HPDE6-E6E7 (cell line): ENCODE data around the gene FDX2.

Experiments
- DNase-seq: peaks from one replicate; pipeline ENCODE4 v3.0.0; 2011; ENCODE audit warnings: missing footprints; ENCODE audit errors: extremely low spot score

The FDX2 gene

DNA sequence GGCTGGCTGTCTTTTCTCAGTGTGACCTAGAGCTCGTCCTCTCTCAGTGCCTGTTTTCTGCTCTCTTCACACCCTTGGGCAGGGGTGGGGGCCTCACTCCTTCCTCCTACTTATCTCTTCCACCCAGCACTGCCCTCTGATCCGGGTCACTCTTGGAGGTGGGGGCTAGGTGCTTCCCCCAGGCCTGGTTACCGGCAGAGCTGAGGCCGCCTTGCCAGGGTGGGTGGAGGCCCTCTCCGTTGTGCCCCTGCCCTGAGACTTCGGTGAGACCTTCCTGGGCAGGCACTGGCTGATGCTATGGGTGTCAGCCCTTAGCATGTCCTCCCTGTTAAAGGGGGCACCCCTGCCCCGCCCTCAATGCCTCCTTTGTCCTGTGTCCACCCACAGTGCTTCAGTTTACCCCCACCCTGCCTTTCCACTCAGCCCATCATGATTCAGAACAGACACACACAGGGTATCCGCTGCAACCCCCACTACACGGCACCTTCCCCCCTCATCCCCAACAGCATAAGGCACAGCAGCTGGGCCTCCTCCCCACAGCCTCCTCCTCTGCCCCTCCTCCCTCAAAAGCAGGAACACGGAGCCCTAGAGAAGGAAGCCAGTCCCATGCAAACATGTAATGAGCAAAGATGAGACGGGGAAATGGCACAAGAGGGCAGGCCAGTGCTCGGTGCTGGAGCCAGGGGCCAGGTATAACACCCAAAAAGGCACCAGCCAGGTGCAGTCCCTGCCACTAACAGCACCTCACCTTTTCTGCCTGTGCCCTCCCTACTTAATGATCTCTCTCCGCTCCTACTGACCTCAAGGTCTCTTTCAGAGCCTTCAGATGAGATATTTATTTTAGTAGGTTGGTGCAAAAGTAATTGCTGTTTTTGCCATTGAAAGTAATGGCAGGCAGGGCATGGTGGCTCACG lies 16.0 kb downstream of the FDX2 start:
- no peak for DNase-seq

- DNase-seq: no peak
Measured at GRCh38 chr19:10295847-10296591, 19.8 kb downstream of the FDX2 start.

- DNase-seq: no peak
Measured at GRCh38 chr19:10295305-10295846, 20.4 kb downstream of the FDX2 start.

DNA sequence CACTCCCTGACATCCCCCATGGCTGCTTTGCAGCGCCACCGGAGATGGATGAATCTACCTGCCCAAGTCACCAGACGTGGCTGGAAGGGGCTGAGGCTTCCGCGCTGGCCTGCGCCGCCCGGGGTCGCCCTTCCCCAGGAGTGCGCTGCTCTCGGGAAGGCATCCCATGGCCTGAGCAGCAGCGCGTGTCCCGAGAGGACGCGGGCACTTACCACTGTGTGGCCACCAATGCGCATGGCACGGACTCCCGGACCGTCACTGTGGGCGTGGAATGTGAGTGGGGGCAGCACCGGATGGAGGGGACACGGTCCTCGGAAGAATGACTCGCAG lies 21.5 kb downstream of the FDX2 start:
- no peak for DNase-seq

DNA sequence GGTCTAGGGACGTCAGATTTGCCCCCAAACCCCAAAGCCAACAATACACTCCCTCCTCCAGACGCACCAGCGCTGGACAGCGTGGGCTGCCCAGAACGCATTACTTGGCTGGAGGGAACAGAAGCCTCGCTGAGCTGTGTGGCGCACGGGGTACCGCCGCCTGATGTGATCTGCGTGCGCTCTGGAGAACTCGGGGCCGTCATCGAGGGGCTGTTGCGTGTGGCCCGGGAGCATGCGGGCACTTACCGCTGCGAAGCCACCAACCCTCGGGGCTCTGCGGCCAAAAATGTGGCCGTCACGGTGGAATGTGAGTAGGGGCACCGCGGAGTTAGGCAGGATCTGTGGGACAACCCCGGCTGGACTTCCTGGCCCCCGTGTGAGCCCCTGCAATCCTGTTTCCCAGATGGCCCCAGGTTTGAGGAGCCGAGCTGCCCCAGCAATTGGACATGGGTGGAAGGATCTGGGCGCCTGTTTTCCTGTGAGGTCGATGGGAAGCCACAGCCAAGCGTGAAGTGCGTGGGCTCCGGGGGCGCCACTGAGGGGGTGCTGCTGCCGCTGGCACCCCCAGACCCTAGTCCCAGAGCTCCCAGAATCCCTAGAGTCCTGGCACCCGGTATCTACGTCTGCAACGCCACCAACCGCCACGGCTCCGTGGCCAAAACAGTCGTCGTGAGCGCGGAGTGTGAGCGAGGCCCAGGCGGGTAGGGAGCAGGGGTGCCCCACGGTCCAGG lies 22.0 kb downstream of the FDX2 start:
- no peak for DNase-seq

- no peak for DNase-seq
Measured at GRCh38 chr19:10292789-10293636, 22.8 kb downstream of the FDX2 start.

GRCh38 chr19:10292206-10292788 lies 23.5 kb downstream of the FDX2 start:
- DNase-seq: no peak

DNA sequence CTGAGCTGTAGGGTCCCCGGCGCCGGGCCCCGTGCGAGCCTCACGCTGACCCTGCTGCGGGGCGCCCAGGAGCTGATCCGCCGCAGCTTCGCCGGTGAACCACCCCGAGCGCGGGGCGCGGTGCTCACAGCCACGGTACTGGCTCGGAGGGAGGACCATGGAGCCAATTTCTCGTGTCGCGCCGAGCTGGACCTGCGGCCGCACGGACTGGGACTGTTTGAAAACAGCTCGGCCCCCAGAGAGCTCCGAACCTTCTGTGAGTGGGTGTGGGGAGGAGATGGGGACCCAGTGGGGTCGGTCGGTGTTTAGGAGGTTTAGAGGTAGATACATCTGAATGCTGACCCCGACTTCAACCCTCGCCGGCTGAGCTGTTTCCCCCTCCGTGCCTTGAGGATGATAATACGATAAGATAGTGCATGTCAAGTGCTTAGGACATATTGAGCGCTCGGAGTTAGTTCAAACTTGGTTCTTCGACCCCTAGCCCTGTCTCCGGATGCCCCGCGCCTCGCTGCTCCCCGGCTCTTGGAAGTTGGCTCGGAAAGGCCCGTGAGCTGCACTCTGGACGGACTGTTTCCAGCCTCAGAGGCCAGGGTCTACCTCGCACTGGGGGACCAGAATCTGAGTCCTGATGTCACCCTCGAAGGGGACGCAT lies 24.1 kb downstream of the FDX2 start:
- no peak for DNase-seq

DNA sequence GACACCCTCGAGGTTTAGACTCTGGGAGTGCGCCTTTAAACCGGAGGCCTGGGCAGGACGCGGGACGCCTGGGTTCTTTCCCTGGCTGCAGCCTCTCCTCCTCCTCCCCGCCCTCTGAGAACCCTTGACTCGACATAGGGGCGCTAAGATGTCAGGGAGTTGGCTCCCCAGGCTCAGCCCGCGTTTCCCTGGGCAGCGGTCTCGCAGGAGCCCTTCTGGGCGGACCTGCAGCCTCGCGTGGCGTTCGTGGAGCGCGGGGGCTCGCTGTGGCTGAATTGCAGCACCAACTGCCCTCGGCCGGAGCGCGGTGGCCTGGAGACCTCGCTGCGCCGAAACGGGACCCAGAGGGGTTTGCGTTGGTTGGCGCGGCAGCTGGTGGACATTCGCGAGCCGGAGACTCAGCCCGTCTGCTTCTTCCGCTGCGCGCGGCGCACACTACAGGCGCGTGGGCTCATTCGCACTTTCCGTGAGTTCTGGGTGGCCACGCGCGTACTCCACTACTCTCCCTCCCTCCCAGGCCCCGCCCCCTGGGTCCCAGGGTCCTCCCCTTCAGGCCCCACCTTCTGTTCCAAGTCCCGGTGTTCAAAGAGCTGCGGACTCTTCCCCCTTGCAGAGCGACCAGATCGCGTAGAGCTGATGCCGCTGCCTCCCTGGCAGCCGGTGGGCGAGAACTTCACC lies 24.8 kb downstream of the FDX2 start:
- DNase-seq: no peak

- DNase-seq: no peak
Measured at GRCh38 chr19:10290357-10290875, 25.4 kb downstream of the FDX2 start.

DNA sequence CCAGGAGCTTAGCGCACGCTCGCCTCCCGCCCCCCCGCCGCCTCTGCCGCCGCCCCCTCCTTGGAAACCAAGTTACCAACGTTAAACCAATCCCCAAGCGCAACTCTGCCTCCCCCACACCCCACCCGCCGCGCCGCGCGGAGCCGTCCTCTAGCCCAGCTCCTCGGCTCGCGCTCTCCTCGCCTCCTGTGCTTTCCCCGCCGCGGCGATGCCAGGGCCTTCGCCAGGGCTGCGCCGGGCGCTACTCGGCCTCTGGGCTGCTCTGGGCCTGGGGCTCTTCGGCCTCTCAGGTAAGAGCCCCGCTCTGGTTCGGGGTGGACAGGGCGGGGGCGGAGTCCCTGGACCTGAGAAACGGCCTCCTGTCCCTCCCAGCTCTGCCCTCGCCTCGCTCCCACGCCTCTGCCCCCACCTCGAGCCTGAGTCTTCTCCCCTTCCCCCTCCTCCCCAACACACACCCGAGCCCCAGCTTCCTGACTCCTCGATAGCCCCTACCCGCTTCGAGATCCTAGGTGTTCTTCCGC lies 25.9 kb downstream of the FDX2 start, which contains the start of gene ICAM5:
Gene ICAM5 (plus strand): TSS at position 117 of the 521 bp plus-strand sequence. CDS start 92 bp downstream, at position 209.
- DNase-seq: no peak

DNA sequence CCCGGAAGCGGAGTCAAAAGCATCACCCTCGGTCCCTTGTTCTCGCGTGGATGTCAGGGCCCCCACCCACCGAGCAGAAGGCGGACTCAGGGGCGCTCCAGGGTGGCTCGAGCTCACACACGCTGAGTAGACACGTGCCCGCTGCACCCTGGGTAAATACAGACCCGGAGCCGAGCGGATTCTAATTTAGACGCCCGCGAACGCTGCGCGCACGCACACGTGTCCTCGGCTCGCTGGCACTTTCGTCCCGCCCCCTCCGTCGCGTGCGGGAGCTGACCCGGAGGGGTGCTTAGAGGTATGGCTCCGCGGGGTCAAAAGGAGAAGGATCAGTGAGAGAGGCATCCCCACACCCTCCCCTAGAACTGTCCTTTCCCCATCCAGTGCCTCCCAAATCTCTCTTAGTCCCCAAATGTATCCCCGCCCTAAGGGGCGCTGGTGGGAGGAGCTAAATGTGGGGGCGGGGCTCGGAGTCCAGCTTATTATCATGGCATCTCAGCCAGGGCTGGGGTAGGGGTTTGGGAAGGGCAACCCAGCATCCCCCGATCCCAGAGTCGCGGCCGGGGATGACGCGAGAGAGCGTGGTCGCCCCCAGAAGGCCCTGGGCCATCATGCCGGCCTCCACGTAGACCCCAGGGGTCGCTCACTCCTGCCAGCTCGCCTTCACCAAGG lies 26.5 kb downstream of the FDX2 start:
- DNase-seq: peak; percentile 73

DNA sequence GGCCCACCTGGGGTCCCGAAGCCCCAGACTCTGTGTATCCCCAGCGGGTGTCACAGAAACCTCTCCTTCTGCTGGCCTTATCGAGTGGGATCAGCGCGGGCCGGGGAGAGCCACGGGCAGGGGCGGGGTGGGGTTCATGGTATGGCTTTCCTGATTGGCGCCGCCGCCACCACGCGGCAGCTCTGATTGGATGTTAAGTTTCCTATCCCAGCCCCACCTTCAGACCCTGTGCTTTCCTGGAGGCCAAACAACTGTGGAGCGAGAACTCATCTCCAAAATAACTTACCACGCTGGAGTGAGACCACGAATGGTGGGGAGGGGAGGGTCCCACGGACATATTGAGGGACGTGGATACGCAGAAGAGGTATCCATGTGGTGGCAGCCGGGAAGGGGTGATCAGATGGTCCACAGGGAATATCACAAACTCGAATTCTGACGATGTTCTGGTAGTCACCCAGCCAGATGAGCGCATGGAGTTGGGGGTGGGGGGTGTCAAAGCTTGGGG lies 27.1 kb downstream of the FDX2 start:
- DNase-seq: peak; percentile 86

- DNase-seq: no peak
Measured at GRCh38 chr19:10286803-10287737, 28.7 kb downstream of the FDX2 start, which contains the start of gene ICAM4. ICAM4 (plus strand) TSS chr19:10286955; CDS start chr19:10287013, 58 bp downstream.

DNA sequence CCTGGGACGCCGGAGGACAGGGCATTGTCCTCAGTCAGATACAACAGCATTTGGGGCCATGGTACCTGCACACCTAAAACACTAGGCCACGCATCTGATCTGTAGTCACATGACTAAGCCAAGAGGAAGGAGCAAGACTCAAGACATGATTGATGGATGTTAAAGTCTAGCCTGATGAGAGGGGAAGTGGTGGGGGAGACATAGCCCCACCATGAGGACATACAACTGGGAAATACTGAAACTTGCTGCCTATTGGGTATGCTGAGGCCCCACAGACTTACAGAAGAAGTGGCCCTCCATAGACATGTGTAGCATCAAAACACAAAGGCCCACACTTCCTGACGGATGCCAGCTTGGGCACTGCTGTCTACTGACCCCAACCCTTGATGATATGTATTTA lies 30.4 kb downstream of the FDX2 start:
- DNase-seq: no peak

GRCh38 chr19:10284960-10285278 lies 30.9 kb downstream of the FDX2 start:
- no peak for DNase-seq
